Spleen (tissue), 7 donors: Measurements from ENCODE around the gene PSAPL1.

Source experiments
- CTCF ChIP-seq, 11 experiments: fragments of 200-600 bp in 7 of 11; fragments of 450-650 bp in 4 of 11; sonication (generic) in 4 of 11; IDR thresholded peaks in 8 of 11; conservative IDR thresholded peaks in 3 of 11; 1 replicate in 7 of 11; 2 replicates in 4 of 11; pipeline versions ENCODE4 v1.4.0 to v1.8.0; 2016 to 2021; ENCODE audit warnings: antibody characterized with exemption in 11 of 11, inconsistent platforms in 4 of 11, mild to moderate bottlenecking in 1 of 11
- POLR2AphosphoS5 ChIP-seq, 3 donors: sonication (generic); formaldehyde crosslinking; IDR thresholded peaks; one replicate each; pipeline ENCODE4 v1.5.1; 2017; ENCODE audit warnings: antibody characterized with exemption in 3 of 3
- donor health status: DM: no; HTN: no; CAD: no; lungs with moderate emphysema.
- donor health status: DM: no; HTN: no; CAD: no.
- donor health status: DM: no; HTN: no; CAD: no.

GRCh38 chr4:7422898-7423180 is 11.9 kb downstream of the PSAPL1 start:
- no peak for TF ChIP-seq CTCF (IDR thresholded peaks at IDR 0.05 in 8 of 11, conservative IDR thresholded peaks at IDR 0.05 in 3 of 11)
- TF ChIP-seq POLR2AphosphoS5 (IDR thresholded peaks at IDR 0.05) = no peak
